Endodermal cell (in vitro differentiated cells): ENCODE data around the gene RTN1. TPM values are rescaled to one million over a fixed set of nuclear protein-coding genes. Genes with fewer than 3 reads are reported as not detected.

Experiments
- DNase-seq: peaks from one replicate; pipeline ENCODE4 v3.0.0-alpha.2; 2017
- H3K27ac ChIP-seq: 2 replicates; pipeline ENCODE4 v1.5.1; 2013; ENCODE audit warnings: mild to moderate bottlenecking, low read depth, low read length, moderate library complexity
- H3K27me3 ChIP-seq: 2 replicates; pipeline ENCODE4 v1.6.1; 2013; ENCODE audit warnings: mild to moderate bottlenecking, low read length, moderate library complexity; ENCODE audit not compliant: insufficient read depth, control insufficient read depth, poor library complexity, severe bottlenecking
- H3K36me3 ChIP-seq: 2 replicates; pipeline ENCODE4 v1.7.0; 2013; ENCODE audit warnings: mild to moderate bottlenecking, low read length, moderate library complexity; ENCODE audit not compliant: control insufficient read depth, insufficient read depth
- H3K4me1 ChIP-seq: one replicate; pipeline ENCODE4 v1.7.0; 2013; ENCODE audit warnings: low read length; ENCODE audit not compliant: control insufficient read depth, insufficient read depth
- H3K4me3 ChIP-seq: 2 replicates; pipeline ENCODE4 v1.5.1; 2013; ENCODE audit warnings: mild to moderate bottlenecking, low read length, moderate library complexity
- H3K9ac ChIP-seq: 2 replicates; pipeline ENCODE4 v1.6.1; 2013; ENCODE audit warnings: mild to moderate bottlenecking, low read length, moderate library complexity; ENCODE audit not compliant: poor library complexity, severe bottlenecking; ENCODE audit errors: extremely low read depth
- H3K9me3 ChIP-seq: 2 replicates; pipeline ENCODE4 v1.6.1; 2013; ENCODE audit warnings: mild to moderate bottlenecking, low read length, moderate library complexity; ENCODE audit not compliant: control insufficient read depth
- H3K27ac Mint-ChIP-seq: 2 replicates; pipeline ENCODE4 v1.8.0; 2020; ENCODE audit warnings: mixed read lengths
- H3K27me3 Mint-ChIP-seq: 2 replicates; pipeline ENCODE4 v1.8.0; 2021; ENCODE audit warnings: mild to moderate bottlenecking, mixed read lengths; ENCODE audit not compliant: insufficient read depth
- H3K36me3 Mint-ChIP-seq: 2 replicates; pipeline ENCODE4 v1.8.0; 2020; ENCODE audit warnings: low read depth, mixed read lengths
- H3K4me1 Mint-ChIP-seq: 2 replicates; pipeline ENCODE4 v1.8.0; 2020; ENCODE audit warnings: mixed read lengths
- H3K4me3 Mint-ChIP-seq: 2 replicates; pipeline ENCODE4 v1.8.0; 2020; ENCODE audit warnings: mild to moderate bottlenecking, moderate library complexity, mixed read lengths
- H3K9me3 Mint-ChIP-seq: 2 replicates; pipeline ENCODE4 v1.8.0; 2020; ENCODE audit warnings: mild to moderate bottlenecking, mixed read lengths
- CTCF ChIP-seq: fragments of 200-600 bp; sonication (generic); conservative IDR thresholded peaks from 2 replicates; pipeline ENCODE4 v1.5.0; 2021; ENCODE audit warnings: antibody characterized with exemption, mild to moderate bottlenecking
- WGBS, 2 experiments: methylation state at CpG; one replicate each; pipeline versions ENCODE4 v1.1.5 to v1.1.7; 2013; ENCODE audit warnings: missing lambda C conversion rate in 2 of 2, mixed read lengths in 1 of 2; ENCODE audit not compliant: insufficient coverage in 1 of 2, insufficient read length in 1 of 2; 5-methylcytosine and 5-hydroxymethylcytosine counted together
- total RNA-seq, 2 donors: library from RNA; stranded (reverse); fragmentation: NEBNext Ultra II Directional in 1 of 2; extraction: Animal tissue kit (Norgen Biotek cat#: 25700) in 1 of 2; gene quantifications; 2 replicates in 1 of 2; 3 replicates in 1 of 2; pipeline ENCODE4 v1.2.1, GENCODE V29; 2021

The RTN1 gene
- total RNA-seq, 2 donors from 2014 or later = 5.5 to 5.9 TPM

GRCh38 chr14:59583755-59584154, 286.8 kb downstream of the RTN1 start:
- Histone ChIP-seq H3K9ac (no peak overlapping the region), H3K27ac (no peak overlapping the region), H3K9me3 (no peaks in the 10 kb centered on the region), H3K36me3 (no peaks in the 10 kb centered on the region), H3K27me3 (no peaks in the 10 kb centered on the region), H3K4me3 (no peak overlapping the region), H3K4me1 (no peaks in the 10 kb centered on the region)
- no peaks in the 10 kb centered on the region for H3K27me3 Mint-ChIP-seq
- no peaks in the 10 kb centered on the region for H3K9me3 Mint-ChIP-seq
- no peaks in the 10 kb centered on the region for H3K4me1 Mint-ChIP-seq
- no peaks in the 10 kb centered on the region for H3K36me3 Mint-ChIP-seq
- H3K27ac Mint-ChIP-seq = no peak overlapping the region
- H3K4me3 Mint-ChIP-seq = no peak overlapping the region
- TF ChIP-seq CTCF = no peak
- DNase-seq = peak; percentile 57
- 85 to 91% methylated on average over 2 of the region's 2 CpGs for WGBS, 2 experiments

GRCh38 chr14:59582845-59583509, 287.6 kb downstream of the RTN1 start:
- 94% methylated on average over 14 to 23 of the region's 23 CpGs for WGBS, 2 experiments
- no peaks in the 10 kb centered on the region for H3K27me3 Mint-ChIP-seq

GRCh38 chr14:59582161-59582560, 288.4 kb downstream of the RTN1 start:
- no peaks in the 10 kb centered on the region for H3K4me1 Mint-ChIP-seq
- H3K27ac Mint-ChIP-seq = no peak overlapping the region
- no peaks in the 10 kb centered on the region for H3K27me3 ChIP-seq
- no peaks in the 10 kb centered on the region for H3K27me3 Mint-ChIP-seq
- no peak overlapping the region for H3K4me3 Mint-ChIP-seq
- no peak overlapping the region for H3K9ac ChIP-seq
- 95 to 100% methylated on average over 3 of the region's 3 CpGs for WGBS, 2 experiments
- H3K4me1 ChIP-seq = no peaks in the 10 kb centered on the region
- no peak for TF ChIP-seq CTCF
- DNase-seq = no peak
- H3K9me3 ChIP-seq = no peaks in the 10 kb centered on the region
- no peaks in the 10 kb centered on the region for H3K9me3 Mint-ChIP-seq
- H3K36me3 Mint-ChIP-seq = no peaks in the 10 kb centered on the region
- H3K4me3 ChIP-seq = no peak overlapping the region
- H3K36me3 ChIP-seq = no peaks in the 10 kb centered on the region
- H3K27ac ChIP-seq = no peak overlapping the region

More at GRCh38 chr14:59582845-59583509, 287.6 kb downstream of the RTN1 start:
- Histone ChIP-seq H3K9me3 (no peaks in the 10 kb centered on the region), H3K36me3 (no peaks in the 10 kb centered on the region), H3K27ac (no peak overlapping the region), H3K4me1 (no peaks in the 10 kb centered on the region), H3K9ac (no peak overlapping the region), H3K4me3 (no peak overlapping the region), H3K27me3 (no peaks in the 10 kb centered on the region)
- no peak overlapping the region for H3K27ac Mint-ChIP-seq
- H3K9me3 Mint-ChIP-seq = no peaks in the 10 kb centered on the region
- H3K4me1 Mint-ChIP-seq = no peaks in the 10 kb centered on the region
- H3K4me3 Mint-ChIP-seq = no peak overlapping the region
- TF ChIP-seq CTCF = peak; percentile 59
- peak; percentile 64 for DNase-seq
- no peaks in the 10 kb centered on the region for H3K36me3 Mint-ChIP-seq
